Smooth muscle cell (in vitro differentiated cells): ENCODE data around the gene DLD. TPM values are rescaled to one million over a fixed set of nuclear protein-coding genes. Genes with fewer than 3 reads are reported as not detected.

Source experiments
- DNase-seq: peaks from one replicate; lab custom pipeline; 2025; ENCODE audit not compliant: unreplicated experiment; lab: John Stamatoyannopoulos, UW
- H2AFZ ChIP-seq: fragments of 200-600 bp; sonication (generic); 2 replicates; pipeline ENCODE4 v1.6.0; 2016; ENCODE audit warnings: antibody characterized with exemption, low read depth, mild to moderate bottlenecking
- H3F3A ChIP-seq: fragments of 200-600 bp; sonication (generic); 2 replicates; pipeline ENCODE4 v1.6.0; 2017; ENCODE audit warnings: antibody characterized with exemption, low read depth
- H3K27ac ChIP-seq: fragments of 200-600 bp; sonication (generic); 2 replicates; pipeline ENCODE4 v1.5.1; 2016; ENCODE audit warnings: low read depth, mild to moderate bottlenecking
- H3K27me3 ChIP-seq: fragments of 200-600 bp; sonication (generic); 2 replicates; pipeline ENCODE4 v1.6.1; 2016; ENCODE audit warnings: low read depth, mild to moderate bottlenecking
- H3K36me3 ChIP-seq: fragments of 200-600 bp; sonication (generic); 2 replicates; pipeline ENCODE4 v1.5.1; 2016; ENCODE audit warnings: low read depth
- H3K4me1 ChIP-seq: fragments of 200-600 bp; sonication (generic); 2 replicates; pipeline ENCODE4 v1.5.1; 2016; ENCODE audit warnings: low read depth
- H3K4me2 ChIP-seq: fragments of 200-600 bp; sonication (generic); 2 replicates; pipeline ENCODE4 v1.6.0; 2016; ENCODE audit warnings: mild to moderate bottlenecking
- H3K4me3 ChIP-seq: fragments of 200-600 bp; sonication (generic); 2 replicates; pipeline ENCODE4 v1.5.1; 2016; ENCODE audit warnings: mild to moderate bottlenecking
- H3K79me2 ChIP-seq: fragments of 200-600 bp; sonication (generic); 2 replicates; pipeline ENCODE4 v1.6.0; 2016; ENCODE audit warnings: low read depth, mild to moderate bottlenecking
- H3K9ac ChIP-seq: fragments of 200-600 bp; sonication (generic); 2 replicates; pipeline ENCODE4 v1.6.0; 2016; ENCODE audit warnings: low read depth
- H3K9me3 ChIP-seq: fragments of 200-600 bp; sonication (generic); replicated peaks from 2 replicates; pipeline ENCODE4 v1.5.1; 2016; ENCODE audit warnings: low read depth
- H4K20me1 ChIP-seq: fragments of 200-600 bp; sonication (generic); 2 replicates; pipeline ENCODE4 v1.6.0; 2016; ENCODE audit warnings: low read depth
- WGBS: methylation state at CpG from one replicate; pipeline ENCODE4 v1.1.7; 2016; ENCODE audit warnings: low lambda C conversion rate; 5-methylcytosine and 5-hydroxymethylcytosine counted together
- polyA plus RNA-seq: library from polyadenylated mRNA; unstranded; fragments of >200 nt; fragmentation: Nextera tagmentation; extraction: Ambion mirVana; gene quantifications from 2 replicates; pipeline ENCODE4 v1.2.1, GENCODE V29; 2016
- total RNA-seq: library from RNA; depleted of rRNA; stranded (reverse); fragments of >200 nt; gene quantifications from 2 replicates; pipeline ENCODE4 v1.2.3, GENCODE V29; 2014
- TF ChIP-seq, protein P1 (sequence below): fragments of 200-600 bp; sonication (generic); IDR thresholded peaks from 2 replicates; pipeline ENCODE4 v1.5.1; 2017; ENCODE audit warnings: borderline replicate concordance, mild to moderate bottlenecking, antibody characterized with exemption; ENCODE audit not compliant: insufficient read depth, poor library complexity, severe bottlenecking

Gene DLD
- total and polyA plus RNA-seq, 2 experiments from 2014 or later = 71.4 to 165 TPM

DNA sequence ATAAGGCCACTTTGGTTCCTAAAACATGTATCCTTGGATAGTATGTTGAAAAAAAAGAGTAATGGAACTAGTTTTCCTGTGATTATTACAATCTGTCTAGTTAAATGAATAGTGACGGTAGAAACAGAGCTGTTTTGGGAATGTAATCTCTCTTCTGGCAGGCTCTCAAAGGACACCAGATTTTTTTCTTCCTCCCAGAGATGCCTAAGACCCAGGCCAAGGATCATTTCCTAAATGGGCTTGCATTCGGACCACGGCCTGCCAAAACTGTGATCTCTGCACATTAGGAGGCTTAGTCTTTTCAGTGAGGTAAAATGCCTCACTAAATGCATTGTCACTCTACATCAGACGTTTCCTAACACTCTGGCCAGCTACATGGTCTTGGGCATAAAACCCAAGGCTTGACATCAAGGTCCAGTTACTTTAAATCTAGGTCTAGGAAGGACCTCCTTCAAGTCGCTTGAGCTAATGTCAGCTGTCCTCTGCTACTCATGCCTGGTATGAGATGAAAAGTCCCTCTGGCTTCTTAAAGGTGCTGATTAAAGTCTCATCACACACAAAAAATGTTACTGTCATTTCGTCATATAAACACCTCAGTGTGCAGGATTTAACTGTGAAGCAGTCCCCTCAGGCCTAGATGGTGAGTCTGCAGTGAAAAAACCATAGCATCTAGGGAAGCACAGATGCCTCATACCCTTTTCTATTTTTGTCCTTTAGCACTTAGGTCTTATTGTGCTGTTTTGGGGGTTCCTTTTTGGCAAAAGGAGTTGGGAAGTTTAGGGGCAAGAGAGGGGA, 47.7 kb downstream of the DLD start:
- H3F3A ChIP-seq = peaks cover 70% of the 10 kb centered on the region
- H3K79me2 ChIP-seq = no peaks in the 10 kb centered on the region
- TF ChIP-seq, protein P1, sequence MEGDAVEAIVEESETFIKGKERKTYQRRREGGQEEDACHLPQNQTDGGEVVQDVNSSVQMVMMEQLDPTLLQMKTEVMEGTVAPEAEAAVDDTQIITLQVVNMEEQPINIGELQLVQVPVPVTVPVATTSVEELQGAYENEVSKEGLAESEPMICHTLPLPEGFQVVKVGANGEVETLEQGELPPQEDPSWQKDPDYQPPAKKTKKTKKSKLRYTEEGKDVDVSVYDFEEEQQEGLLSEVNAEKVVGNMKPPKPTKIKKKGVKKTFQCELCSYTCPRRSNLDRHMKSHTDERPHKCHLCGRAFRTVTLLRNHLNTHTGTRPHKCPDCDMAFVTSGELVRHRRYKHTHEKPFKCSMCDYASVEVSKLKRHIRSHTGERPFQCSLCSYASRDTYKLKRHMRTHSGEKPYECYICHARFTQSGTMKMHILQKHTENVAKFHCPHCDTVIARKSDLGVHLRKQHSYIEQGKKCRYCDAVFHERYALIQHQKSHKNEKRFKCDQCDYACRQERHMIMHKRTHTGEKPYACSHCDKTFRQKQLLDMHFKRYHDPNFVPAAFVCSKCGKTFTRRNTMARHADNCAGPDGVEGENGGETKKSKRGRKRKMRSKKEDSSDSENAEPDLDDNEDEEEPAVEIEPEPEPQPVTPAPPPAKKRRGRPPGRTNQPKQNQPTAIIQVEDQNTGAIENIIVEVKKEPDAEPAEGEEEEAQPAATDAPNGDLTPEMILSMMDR = no peak
- H3K4me2 ChIP-seq = peak overlapping the region; percentile 75
- H4K20me1 ChIP-seq = peaks cover 4% of the 10 kb centered on the region
- no peak for DNase-seq
- peak overlapping the region; percentile 87 for H3K27ac ChIP-seq
- H3K27me3 ChIP-seq = no peaks in the 10 kb centered on the region
- H3K4me3 ChIP-seq = no peak overlapping the region
- 32% methylated on average over 6 of the region's 6 CpGs for WGBS
- no peaks in the 10 kb centered on the region for H3K9me3 ChIP-seq
- H3K9ac ChIP-seq = peak overlapping the region; percentile 55
- no peak overlapping the region for H2AFZ ChIP-seq
- H3K4me1 ChIP-seq = peaks cover 50% of the 10 kb centered on the region
- H3K36me3 ChIP-seq = peaks cover 12% of the 10 kb centered on the region

DNA sequence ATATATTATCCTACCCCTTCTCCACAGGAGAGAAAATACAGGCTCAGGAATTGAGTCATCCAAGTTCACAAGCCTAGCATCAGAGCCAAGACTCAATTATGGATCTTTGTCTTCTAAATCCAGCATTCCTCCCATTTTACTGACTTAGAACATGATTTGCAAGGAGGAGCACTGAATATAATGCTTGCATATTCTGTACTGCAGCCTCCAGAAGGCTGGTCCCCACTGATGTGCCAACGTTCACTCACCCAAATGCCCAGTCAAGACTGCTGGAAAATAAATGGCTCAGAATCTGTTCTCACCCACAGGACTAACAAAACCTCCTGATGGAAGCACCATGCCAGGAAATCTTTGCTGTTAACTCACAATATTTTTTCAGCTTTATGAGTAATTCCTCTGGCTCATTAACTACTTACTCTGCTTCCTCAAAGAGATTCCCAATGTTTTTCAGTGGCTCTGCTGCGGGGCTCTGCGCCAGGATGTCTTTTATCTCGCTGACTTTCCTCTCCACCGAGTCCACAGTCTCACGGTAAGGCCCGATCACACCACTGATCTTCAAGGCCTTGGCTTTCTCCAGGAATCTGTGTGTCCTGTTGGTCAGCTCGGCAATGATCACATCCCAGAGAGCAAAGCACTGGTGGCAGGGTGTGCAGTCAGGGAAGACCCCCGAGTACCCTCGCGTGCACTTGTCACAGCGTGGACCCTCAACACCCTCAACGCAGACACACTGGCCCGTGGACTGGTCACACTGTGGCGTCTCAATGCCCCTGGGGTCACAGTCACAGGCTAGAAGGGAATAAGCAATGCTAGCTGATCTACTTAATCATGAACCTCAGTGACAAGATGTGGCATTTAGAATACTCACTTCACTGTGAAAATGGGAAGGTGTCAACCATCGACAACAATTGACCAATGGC, 48.8 kb downstream of the DLD start:
- Histone ChIP-seq H3K9ac (no peak overlapping the region), H3K4me3 (no peak overlapping the region), H2AFZ (no peak overlapping the region), H3K4me1 (peaks cover 40% of the 10 kb centered on the region), H3F3A (peaks cover 70% of the 10 kb centered on the region), H3K4me2 (peak overlapping the region; percentile 75), H3K27me3 (no peaks in the 10 kb centered on the region), H3K79me2 (no peaks in the 10 kb centered on the region), H3K36me3 (peaks cover 15% of the 10 kb centered on the region), H4K20me1 (peaks cover 4% of the 10 kb centered on the region), H3K9me3 (no peaks in the 10 kb centered on the region), H3K27ac (peak overlapping the region; percentile 87)
- TF ChIP-seq, protein P1 = no peak
- DNase-seq = no peak
- 60% methylated on average over 16 of the region's 16 CpGs for WGBS

DNA sequence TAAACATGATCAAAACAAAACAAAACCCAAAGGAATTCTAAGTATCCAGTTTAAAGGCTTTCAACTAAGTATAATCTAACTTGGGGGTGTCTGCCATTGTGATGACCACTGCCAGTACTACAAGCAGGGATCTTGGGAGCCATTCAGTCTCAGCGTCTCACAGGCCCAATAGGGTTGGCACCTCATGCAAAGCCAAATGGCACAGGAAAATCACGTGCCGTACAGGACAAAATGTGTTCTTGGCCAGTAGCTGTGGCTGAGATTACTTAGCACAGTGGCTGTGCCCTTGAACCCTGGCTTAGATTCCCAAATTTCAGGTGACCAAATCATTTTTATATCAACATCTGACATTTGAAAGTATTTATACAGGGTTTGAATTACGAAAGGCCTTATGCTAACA, 50.0 kb downstream of the DLD start:
- Histone ChIP-seq H3K79me2 (no peaks in the 10 kb centered on the region), H4K20me1 (peaks cover 4% of the 10 kb centered on the region), H3K27me3 (no peaks in the 10 kb centered on the region), H3K36me3 (peaks cover 15% of the 10 kb centered on the region), H3K4me2 (no peak overlapping the region), H3F3A (peaks cover 72% of the 10 kb centered on the region), H3K9ac (no peak overlapping the region), H3K4me1 (peaks cover 30% of the 10 kb centered on the region), H3K27ac (peak overlapping the region; percentile 87), H3K4me3 (no peak overlapping the region), H2AFZ (no peak overlapping the region), H3K9me3 (no peaks in the 10 kb centered on the region)
- TF ChIP-seq, protein P1 = no peak
- 97% methylated on average over 4 of the region's 4 CpGs for WGBS
- DNase-seq = no peak
